Smooth muscle cell of the brain vasculature (primary cell): Measurements from ENCODE around the gene OAS3.
A peak's percentile ranks its signal among the peaks of the same experiment; 100 is the strongest.
"Not testable (repeated sequence)": the region's sequence is repeated elsewhere in the genome, so short reads cannot be mapped to it uniquely, and the experiment has no call there.

Experiments
- DNase-seq: peaks from one replicate; pipeline ENCODE4 v3.0.0-alpha.2; 2012; ENCODE audit warnings: low read depth, low spot score

Gene OAS3, protein sequence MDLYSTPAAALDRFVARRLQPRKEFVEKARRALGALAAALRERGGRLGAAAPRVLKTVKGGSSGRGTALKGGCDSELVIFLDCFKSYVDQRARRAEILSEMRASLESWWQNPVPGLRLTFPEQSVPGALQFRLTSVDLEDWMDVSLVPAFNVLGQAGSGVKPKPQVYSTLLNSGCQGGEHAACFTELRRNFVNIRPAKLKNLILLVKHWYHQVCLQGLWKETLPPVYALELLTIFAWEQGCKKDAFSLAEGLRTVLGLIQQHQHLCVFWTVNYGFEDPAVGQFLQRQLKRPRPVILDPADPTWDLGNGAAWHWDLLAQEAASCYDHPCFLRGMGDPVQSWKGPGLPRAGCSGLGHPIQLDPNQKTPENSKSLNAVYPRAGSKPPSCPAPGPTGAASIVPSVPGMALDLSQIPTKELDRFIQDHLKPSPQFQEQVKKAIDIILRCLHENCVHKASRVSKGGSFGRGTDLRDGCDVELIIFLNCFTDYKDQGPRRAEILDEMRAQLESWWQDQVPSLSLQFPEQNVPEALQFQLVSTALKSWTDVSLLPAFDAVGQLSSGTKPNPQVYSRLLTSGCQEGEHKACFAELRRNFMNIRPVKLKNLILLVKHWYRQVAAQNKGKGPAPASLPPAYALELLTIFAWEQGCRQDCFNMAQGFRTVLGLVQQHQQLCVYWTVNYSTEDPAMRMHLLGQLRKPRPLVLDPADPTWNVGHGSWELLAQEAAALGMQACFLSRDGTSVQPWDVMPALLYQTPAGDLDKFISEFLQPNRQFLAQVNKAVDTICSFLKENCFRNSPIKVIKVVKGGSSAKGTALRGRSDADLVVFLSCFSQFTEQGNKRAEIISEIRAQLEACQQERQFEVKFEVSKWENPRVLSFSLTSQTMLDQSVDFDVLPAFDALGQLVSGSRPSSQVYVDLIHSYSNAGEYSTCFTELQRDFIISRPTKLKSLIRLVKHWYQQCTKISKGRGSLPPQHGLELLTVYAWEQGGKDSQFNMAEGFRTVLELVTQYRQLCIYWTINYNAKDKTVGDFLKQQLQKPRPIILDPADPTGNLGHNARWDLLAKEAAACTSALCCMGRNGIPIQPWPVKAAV

DNA sequence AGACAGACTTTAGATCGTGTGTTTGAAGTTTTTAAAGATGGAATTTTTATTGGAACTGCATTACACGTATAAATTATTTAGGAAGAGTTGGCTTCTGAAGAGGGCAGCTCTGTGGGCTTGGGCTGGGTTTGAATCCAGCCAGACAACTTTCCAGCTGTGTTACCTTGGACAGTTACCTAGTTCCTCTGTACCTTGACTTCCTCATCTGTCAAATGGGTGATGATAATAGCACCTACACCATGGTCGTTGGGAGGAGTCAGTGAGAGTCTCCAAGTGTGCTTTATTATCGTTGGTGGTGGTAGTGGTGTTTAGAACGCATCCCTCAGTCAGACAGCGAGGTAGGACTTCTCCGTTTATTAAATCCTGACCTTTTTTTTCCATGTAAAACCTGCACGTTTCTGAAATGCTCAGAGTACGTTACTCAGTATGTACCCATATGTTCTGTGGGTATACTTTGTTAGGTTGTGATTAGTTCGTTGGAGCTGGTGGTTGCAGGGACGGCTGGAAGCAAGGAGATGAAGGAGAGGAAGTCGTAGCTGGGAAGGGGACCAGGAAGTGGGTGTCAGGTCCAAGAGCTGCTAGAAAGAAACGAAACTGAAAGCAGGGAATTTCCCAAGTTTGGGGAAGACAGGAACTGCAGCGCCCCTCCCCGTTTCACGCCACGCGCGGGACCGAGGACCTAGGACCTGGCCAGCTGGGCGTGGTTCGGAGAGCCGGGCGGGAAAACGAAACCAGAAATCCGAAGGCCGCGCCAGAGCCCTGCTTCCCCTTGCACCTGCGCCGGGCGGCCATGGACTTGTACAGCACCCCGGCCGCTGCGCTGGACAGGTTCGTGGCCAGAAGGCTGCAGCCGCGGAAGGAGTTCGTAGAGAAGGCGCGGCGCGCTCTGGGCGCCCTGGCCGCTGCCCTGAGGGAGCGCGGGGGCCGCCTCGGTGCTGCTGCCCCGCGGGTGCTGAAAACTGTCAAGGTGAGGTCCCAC lies at the start of gene OAS3:
OAS3 (plus strand) TSS at position 734 of the 979 bp plus-strand sequence; CDS start at position 791, 57 bp downstream.
- DNase-seq: peak; percentile 49

DNA sequence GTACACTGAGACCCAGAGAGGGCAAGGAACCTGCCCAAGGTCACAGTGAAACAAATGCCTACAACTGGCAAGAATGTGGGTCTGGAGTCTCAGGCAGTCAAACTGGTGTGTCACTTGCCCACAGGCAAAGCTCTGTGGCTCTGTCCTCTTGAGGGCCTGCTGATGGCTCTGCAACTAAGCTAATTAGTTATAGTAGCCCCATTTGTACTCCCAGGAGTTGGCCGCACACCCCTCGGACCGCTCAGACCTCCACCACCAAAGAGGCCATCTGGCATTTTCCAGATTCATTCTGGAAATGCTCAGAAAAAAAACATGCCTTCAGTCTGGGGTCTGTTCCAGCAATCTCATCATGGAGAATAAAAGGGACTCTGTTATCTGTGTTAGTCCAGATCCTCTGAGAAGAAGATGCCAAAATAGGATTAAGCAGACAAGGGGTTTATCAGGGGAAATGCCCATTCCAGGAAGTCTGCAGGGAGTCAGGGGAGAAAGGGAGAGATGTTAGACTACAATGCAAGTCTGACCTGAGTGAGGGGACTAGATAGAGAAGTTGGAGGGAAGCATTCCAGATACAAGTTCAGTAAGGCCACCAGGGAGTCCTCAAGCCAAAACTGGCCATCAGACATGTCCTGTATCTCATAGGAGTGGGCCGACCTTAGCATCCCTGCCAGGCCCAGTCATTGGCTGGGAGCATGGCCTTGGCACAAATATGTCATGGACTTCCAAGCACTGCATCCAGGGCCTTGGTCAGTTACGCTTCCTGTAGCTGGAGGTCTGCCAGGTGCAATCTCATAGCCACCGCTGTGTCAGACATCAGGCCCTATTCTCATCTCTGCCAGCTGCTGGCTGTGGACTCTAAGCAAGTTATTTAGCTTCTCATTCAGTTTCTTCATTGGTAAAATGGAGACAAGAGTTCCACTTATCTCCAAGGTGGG lies 46.9 kb upstream of the OAS3 start:
- DNase-seq: no peak

DNA sequence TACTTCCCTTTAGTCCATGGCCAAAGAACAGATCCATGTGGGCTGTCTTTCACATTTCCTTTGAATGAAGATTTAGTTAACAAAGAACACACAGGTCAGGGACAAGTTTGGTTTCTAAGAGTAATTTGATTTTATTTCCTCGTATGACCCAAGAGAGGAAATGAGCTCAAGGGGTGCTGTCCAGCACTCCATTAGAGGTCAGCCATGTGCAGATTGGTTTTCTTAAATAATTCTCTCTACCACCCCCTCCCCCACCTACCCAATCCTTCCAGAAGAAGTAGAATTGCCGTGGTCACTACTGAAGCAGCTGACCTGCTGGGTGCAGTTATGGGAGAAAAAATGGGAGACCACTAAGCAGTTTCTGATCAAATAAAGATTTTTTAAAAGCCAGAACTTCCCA lies 45.4 kb upstream of the OAS3 start:
- no peak for DNase-seq

DNA sequence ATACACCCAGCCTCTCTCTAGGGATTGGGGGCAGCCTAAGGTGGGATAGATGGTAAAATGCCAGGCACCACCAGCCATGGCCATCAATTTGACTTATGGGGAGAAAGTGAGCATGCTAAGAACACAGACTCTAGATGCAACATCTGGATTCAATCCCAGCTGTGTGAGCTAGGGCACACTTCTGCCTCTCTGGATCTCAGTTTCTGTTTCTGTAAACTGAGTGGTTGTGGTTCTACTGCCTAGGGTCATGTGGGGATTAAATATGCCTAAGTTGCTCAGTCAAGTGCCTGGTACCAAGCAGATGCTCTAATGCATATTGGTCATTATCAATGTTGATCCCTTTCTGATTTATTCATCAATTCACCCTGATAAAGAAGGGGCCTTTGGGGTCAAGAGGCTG lies 44.1 kb upstream of the OAS3 start:
- no peak for DNase-seq

DNA sequence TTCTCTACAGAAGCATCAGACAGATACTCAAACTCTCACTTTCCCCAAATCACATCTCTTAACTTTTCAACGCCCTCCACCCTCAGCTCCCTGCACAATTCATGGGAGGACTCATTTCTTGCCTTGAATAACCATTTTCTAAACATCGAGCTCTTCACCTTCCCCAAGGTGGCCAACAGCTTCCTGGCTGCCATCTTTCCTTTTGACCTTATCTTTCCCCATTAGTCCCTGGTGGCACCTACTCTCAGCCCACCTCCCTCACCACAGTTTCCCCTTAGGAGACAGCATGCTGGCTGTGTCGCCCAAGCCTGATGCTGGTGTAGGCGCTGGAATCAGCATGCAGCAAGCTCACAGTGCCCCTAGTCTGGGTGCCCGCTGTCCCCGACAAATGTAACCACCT lies 39.9 kb upstream of the OAS3 start:
- DNase-seq: no peak

DNA sequence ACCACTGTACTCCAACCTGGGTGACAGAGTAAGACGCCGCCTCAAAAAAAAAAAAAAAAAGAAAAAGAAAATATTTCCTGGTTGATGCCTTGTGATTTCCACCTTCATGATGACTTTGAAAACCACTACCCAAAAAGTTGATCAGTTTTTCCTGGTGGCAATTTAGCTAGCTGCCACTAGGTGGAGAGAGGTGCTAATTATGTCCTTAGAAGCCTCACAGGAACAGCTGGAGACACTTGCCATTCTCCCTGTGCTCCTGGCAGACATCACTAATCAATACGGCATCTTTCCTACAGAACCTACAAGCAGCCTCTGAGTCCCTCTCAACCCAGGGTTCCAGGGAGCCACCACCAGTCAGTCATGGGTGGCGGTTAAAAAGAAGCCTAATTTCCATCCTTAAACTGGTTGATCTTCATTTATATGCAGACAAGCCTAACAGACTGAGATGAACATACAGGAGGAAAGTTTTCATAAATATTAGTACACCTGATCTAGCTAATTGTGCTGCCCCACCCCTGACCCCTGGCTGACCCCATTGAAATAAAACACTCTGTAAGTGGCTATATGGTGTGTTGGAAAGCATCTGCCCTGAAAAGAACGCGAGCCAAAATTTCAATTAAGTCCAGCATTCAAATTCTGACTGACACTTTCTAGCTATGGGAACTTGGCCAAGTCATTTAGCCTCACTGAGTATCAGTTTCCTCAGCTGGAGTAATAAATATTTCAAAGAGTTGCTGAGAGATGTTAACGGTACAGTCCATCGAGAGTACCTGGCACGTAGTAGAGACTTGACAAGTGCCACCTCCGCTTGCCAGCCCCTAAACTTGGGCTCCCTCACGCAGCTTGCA lies 37.8 kb upstream of the OAS3 start:
- DNase-seq: no peak

DNA sequence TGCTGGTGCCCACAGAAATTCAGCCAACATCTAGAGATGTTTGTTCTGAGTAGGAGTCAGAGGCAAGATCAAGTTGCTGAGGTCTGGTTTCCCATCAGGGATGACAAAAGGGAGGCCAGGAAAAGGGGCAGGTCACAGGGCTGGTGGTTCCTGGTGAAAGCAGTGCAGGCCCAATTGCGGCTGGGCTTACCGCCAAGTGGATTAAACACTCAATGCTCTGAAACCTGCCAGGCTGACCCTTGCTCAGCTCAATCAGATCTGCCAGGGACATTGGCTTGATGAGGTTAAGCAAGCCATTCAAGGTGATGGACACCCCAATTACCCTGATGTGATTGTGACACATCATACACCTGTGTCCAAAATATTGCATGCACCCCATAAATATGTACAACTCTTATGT lies 37.0 kb upstream of the OAS3 start:
- DNase-seq: no peak

DNA sequence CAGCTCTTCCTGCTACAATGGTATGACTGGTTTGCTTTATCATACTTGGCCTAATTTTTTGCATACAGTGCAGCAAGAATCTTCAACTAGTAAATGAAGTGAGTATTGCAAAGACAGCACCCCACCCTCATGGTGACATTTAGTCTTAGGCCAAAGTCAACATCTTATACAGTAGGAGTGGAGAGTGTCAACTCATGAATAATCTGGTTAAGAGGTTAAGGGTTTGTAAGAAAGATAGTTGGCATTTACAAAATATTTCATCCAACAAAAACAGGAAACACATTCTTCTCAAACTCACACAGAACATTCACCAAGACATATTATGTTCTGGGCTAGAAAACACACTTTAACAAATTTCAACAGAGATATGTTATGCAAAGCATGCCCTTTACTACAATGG lies 33.7 kb upstream of the OAS3 start:
- DNase-seq: no peak

DNA sequence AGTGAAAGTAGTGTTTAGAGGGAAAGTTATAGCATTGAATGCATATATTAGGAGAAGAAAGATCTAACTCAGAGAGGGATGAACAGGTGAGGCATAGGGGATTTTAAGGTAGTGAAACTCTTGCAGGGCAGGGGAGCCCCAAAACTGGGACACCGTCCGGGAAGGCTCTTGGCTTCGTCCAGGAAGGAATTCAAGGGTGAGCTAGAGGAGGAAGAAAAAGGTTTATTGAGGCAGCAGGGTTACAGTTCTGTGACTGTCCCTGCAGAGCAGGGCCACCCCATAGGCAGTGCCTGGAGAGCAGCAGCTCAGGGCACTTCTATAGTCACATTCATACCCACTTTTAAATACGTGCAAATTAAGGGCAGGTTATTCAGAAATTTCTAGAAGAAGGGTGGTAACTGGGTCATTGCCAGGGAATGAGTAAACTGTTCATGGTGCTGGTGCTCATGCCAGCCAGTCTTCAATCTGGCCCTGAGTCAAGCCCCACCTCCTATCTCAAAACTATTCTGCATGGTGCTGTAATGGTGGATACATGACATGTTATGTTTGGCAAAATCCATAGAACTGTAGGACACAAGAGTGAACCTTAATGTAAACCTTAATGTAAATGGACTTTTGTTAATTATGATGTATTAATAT lies 32.7 kb upstream of the OAS3 start:
- no peak for DNase-seq

DNA sequence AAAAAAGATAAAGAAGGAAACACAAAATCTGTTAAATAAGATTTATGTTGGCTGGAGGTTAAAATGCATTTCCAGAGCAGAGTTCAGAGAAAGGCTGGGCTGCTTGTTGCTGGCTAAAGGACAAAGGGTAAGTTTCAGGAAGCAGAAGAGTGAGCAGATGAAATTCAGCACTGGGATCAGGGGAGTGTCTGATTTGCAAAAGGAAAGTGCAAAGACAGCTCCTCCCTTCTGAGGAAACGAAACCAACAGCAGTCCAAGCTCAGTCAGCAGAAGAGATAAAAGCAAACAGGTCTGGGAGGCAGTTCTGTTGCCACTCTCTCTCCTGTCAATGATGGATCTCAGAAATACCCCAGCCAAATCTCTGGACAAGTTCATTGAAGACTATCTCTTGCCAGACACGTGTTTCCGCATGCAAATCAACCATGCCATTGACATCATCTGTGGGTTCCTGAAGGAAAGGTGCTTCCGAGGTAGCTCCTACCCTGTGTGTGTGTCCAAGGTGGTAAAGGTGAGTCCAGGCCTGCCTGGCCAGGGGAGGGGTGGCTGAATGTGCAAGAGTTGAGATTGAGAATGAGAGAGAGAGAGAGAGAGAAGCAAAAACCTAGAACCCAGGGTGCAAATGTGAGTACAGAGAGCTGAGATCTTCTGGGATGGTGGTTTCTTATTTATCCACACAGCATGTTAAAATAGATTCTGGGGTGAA lies 31.4 kb upstream of the OAS3 start, which contains the start of gene OAS1:
OAS1 (plus strand) TSS at position 251 of the 703 bp plus-strand sequence; CDS start at position 329, 78 bp downstream.
- DNase-seq: peak; percentile 41

DNA sequence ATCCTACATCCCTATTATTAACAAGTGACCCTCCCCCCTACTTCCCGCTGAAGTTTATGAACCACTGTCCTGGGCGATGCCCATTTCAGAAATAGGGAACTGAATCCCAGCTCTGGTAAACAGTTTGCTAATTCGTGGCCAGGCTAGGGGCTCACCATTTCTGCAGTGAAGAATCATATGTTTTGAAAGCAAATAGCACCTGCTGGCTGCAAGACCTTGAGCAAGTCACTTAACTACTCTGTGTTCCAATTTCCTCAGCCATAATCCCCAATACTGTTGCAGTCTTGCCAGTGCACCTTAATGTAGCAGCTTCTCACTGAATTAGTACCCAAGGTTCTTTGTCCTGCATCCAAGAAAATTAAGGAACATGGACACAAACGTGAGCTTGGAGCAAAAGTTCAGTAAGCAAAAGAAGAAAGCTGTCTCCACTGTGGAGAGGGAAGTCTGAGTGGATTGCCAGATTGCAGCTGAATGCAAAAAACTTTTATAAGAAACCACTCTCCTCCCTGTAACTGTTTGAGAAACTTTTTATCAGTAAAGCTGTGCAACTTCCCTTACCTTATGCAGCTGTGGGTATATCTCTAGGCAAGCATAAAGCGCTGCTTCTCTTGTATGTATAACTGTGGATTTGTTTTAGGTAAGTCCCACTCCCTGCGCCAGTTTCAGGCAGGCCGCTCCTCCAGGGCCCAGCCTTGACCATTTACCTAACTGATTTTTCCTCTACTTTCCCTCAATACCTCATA lies 30.7 kb upstream of the OAS3 start:
- DNase-seq: no peak

DNA sequence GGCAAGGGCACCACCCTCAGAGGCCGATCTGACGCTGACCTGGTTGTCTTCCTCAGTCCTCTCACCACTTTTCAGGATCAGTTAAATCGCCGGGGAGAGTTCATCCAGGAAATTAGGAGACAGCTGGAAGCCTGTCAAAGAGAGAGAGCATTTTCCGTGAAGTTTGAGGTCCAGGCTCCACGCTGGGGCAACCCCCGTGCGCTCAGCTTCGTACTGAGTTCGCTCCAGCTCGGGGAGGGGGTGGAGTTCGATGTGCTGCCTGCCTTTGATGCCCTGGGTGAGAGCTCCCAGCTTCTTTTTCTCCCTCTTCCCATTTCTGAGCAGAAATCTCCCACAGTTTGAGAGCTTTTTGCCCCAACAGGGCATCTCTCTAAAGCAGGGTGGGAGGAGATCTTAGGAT lies 29.7 kb upstream of the OAS3 start:
- no peak for DNase-seq

DNA sequence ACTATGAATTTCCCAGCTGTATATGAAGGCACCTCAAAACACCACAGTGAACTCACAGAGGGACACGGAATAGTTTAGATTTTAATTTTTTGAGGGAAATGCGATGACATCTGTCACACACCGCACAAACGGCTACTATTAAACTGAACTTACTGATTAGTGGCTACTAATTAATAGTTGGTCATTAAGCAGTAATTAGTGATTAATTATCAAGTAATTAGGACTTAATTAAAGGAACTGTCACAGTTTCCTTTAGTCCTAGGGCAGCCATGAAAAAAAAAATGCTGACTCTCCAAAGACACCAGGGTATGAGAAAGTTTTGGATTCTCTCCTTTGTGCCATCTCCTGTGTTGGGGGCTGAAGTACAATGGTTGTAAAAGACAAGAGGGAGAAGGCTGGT lies 28.6 kb upstream of the OAS3 start:
- no peak for DNase-seq

DNA sequence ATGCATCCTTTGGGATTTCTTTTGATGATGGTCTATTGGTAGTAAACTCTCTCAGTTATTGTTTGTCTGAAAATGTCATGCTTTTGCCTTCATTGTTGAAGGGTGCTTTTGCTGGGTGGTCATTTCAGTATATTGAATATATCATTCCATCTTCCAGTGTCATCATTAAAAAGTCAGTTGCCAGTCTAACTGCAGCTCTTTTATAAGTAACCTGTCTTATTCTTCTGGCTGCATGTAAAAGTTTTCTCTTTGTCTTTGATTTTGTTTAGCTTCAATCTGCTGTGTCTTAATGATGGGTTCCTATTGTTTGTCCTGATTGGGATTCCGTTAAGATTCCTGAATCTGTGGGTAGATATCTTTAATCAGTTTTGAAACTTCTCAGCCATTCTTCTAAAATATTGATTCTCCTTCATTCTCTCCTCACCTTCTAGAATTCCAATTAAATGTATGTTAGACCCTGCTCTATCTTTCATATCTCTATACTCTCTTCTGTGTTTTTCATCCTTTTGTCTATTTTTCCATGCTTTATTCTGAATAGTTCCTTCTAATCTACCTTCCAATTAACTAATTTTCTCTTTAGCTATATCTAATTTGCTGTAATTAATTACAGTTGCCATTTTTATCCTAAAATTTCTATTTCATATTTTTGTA lies 25.1 kb upstream of the OAS3 start:
- DNase-seq: no peak

DNA sequence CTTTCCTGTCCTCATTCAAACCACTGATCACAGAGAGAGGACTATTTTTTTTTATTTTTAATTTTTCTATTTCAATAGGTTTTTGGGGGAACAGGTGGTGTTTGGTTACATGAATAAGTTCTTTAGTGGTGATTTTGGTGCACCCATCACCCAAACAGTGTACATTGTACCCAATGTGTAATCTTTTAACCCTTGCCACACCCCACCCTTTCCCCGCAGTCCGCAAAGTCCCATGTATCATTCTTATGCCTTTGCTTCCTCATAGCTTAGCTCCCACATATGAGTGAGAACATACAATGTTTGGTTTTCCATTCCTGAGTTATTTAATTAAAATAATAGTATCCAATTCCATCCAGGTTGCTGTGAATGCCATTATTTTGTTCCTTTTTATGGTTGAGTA lies 24.4 kb upstream of the OAS3 start:
- not testable (repeated sequence) for DNase-seq

DNA sequence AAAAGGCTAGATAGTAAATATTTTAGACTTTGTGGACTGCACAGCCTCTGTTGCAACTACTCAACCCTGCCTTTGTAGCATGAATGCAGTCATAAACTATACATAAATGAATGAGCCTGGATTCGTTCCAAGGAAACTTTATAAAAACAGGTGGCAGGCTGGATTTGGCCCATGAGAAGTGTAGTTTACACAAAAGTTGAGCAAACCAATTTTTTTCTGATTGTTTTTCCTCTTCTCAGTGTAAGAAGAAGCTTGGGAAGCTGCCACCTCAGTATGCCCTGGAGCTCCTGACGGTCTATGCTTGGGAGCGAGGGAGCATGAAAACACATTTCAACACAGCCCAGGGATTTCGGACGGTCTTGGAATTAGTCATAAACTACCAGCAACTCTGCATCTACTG lies 22.0 kb upstream of the OAS3 start:
- no peak for DNase-seq

DNA sequence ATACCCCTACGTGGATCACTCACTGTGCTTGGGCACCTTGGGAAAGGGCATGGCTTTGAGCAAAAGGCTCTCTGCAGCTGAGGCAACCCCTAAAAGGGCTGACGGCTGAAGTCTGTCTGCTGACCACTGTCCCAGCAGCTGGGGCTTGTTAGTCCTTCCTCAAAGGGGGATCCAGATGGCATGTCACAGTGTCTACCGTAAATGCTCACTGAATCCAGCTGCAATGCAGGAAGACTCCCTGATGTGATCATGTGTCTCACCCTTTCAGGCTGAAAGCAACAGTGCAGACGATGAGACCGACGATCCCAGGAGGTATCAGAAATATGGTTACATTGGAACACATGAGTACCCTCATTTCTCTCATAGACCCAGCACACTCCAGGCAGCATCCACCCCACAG lies 19.2 kb upstream of the OAS3 start:
- DNase-seq: no peak
